ENCODE measurements around the gene PCDHB14. TPM values are rescaled to one million over a fixed set of nuclear protein-coding genes. Genes with fewer than 3 reads are reported as not detected.
"Not testable (repeated sequence)": the region's sequence is repeated elsewhere in the genome, so short reads cannot be mapped to it uniquely, and the experiment has no call there.

The PCDHB14 gene
- total RNA-seq, 1 experiment from 2014 or later = 2.4 TPM

GRCh38 chr5:141245250-141245717 lies 22.1 kb downstream of the PCDHB14 start, which contains the start of gene PCDHB15:
PCDHB15 (plus strand) TSS chr5:141245395; CDS start chr5:141245579, 184 bp downstream.
- H2BK5ac ChIP-seq (ENCODE audit: insufficient read length, low read length) = no peak within 1 kb of the TSS
- no peak within 1 kb of the TSS for H2BK12ac ChIP-seq (ENCODE audit: insufficient read length, low read depth, low read length)
- no peak within 1 kb of the TSS for H2BK120ac ChIP-seq (ENCODE audit: low read depth, low read length, poor library complexity, severe bottlenecking)
- H3K23ac ChIP-seq (ENCODE audit: insufficient read length, low read depth, low read length) = no peak within 1 kb of the TSS
- peaks cover 19 to 61% (median 32%) of the 10 kb centered on the region in 3 experiments for H3K36me3 Mint-ChIP-seq (ENCODE audit: insufficient read depth in 1 of 3, low read depth in 3 of 3)
- H3K14ac ChIP-seq (ENCODE audit: insufficient read depth, low read length) = peak within 1 kb of the TSS; percentile 68; the same call in 1 of the 2 replicates
- H3K79me2 ChIP-seq (ENCODE audit: insufficient read depth, low read length) = no peaks in the 10 kb centered on the region
- peak within 1 kb of the TSS in 2 of 3 experiments; percentile 52 to 80; a peak in 4 of 7 replicates for H3K27ac Mint-ChIP-seq
- no peak within 1 kb of the TSS for H2AK5ac ChIP-seq (ENCODE audit: insufficient read length, low read length)
- no peak within 1 kb of the TSS for H3T11ph ChIP-seq (ENCODE audit: low read length)
- peaks cover 0 to 13% of the 10 kb centered on the region in 2 experiments; a peak in 2 of 4 replicates for H3K4me1 Mint-ChIP-seq
- no peak within 1 kb of the TSS for H3K27ac ChIP-seq (ENCODE audit: insufficient read length, low read depth, low read length)
- peaks cover 5% of the 10 kb centered on the region for H3K9me3 ChIP-seq (ENCODE audit: control insufficient read depth, low read depth, low read length)
- no peaks in the 10 kb centered on the region for H3K4me1 ChIP-seq (ENCODE audit: insufficient read depth, low read length)
- peaks cover 4% of the 10 kb centered on the region for H3K23me2 ChIP-seq (ENCODE audit: insufficient read length, low read depth, low read length, poor library complexity, severe bottlenecking)
- H2BK15ac ChIP-seq (ENCODE audit: low read depth, low read length) = no peak within 1 kb of the TSS
- H3K4me2 ChIP-seq (ENCODE audit: insufficient read depth, insufficient read length, low read length) = peak within 1 kb of the TSS; percentile 53
- no peaks in the 10 kb centered on the region for H4K20me1 ChIP-seq (ENCODE audit: control insufficient read depth, insufficient read depth, insufficient read length)
- no peaks in the 10 kb centered on the region for H3K27me3 ChIP-seq (ENCODE audit: insufficient read depth, low read length)
- no peak within 1 kb of the TSS for H4K5ac ChIP-seq (ENCODE audit: insufficient read length, low read depth, low read length)
- H2AFZ ChIP-seq (ENCODE audit: low read length) = peak within 1 kb of the TSS; percentile 41
- H3K79me1 ChIP-seq (ENCODE audit: insufficient read depth, low read depth, low read length, poor library complexity, severe bottlenecking) = no peaks in the 10 kb centered on the region
- peak within 1 kb of the TSS; percentile 58 to 71; a peak in 4 of 5 replicates for H3K4me3 Mint-ChIP-seq
- no peak within 1 kb of the TSS for H3K9ac ChIP-seq (ENCODE audit: extremely low read depth, insufficient read length, low read length)
- no peaks in the 10 kb centered on the region for H3K27me3 Mint-ChIP-seq (ENCODE audit: low read depth)
- peaks cover 66 to 81% of the 10 kb centered on the region in 2 experiments for H3K9me3 Mint-ChIP-seq
- DNase-seq = peak; percentile 65
- TF ChIP-seq, protein P1, sequence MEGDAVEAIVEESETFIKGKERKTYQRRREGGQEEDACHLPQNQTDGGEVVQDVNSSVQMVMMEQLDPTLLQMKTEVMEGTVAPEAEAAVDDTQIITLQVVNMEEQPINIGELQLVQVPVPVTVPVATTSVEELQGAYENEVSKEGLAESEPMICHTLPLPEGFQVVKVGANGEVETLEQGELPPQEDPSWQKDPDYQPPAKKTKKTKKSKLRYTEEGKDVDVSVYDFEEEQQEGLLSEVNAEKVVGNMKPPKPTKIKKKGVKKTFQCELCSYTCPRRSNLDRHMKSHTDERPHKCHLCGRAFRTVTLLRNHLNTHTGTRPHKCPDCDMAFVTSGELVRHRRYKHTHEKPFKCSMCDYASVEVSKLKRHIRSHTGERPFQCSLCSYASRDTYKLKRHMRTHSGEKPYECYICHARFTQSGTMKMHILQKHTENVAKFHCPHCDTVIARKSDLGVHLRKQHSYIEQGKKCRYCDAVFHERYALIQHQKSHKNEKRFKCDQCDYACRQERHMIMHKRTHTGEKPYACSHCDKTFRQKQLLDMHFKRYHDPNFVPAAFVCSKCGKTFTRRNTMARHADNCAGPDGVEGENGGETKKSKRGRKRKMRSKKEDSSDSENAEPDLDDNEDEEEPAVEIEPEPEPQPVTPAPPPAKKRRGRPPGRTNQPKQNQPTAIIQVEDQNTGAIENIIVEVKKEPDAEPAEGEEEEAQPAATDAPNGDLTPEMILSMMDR (conservative IDR thresholded peaks at IDR 0.05) = peak; percentile 87
- no peak within 1 kb of the TSS for H3K4ac ChIP-seq (ENCODE audit: low read depth, low read length)
- no peak within 1 kb of the TSS for H4K91ac ChIP-seq (ENCODE audit: insufficient read length, low read depth, low read length)
- peak within 1 kb of the TSS; percentile 76 for H3K18ac ChIP-seq (ENCODE audit: insufficient read length, low read depth, low read length)
- no CpG with 5 or more reads among the region's 16 CpGs for WGBS (ENCODE audit: extremely low coverage, insufficient read length, low lambda C conversion rate)
- no peak within 1 kb of the TSS for H2BK20ac ChIP-seq (ENCODE audit: low read depth, low read length, poor library complexity, severe bottlenecking)
- no peak within 1 kb of the TSS for H3K56ac ChIP-seq (ENCODE audit: insufficient read length, low read depth, low read length)
- H4K8ac ChIP-seq (replicated peaks; ENCODE audit: insufficient read length, low read depth, low read length) = no peak within 1 kb of the TSS

DNA sequence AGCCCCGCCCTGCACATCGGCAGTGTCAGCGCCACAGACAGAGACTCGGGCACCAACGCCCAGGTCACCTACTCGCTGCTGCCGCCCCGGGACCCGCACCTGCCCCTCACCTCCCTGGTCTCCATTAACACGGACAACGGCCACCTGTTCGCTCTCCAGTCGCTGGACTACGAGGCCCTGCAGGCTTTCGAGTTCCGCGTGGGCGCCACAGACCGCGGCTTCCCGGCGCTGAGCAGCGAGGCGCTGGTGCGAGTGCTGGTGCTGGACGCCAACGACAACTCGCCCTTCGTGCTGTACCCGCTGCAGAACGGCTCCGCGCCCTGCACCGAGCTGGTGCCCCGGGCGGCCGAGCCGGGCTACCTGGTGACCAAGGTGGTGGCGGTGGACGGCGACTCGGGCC lies 23.8 kb downstream of the PCDHB14 start:
- not testable (repeated sequence) for H3K9ac ChIP-seq (ENCODE audit: extremely low read depth, insufficient read length, low read length); H3K9me3 ChIP-seq (ENCODE audit: control insufficient read depth, low read depth, low read length); H2BK20ac ChIP-seq (ENCODE audit: low read depth, low read length, poor library complexity, severe bottlenecking); H3K27me3 Mint-ChIP-seq (ENCODE audit: low read depth); DNase-seq; H3K27ac ChIP-seq (ENCODE audit: insufficient read length, low read depth, low read length); H2BK5ac ChIP-seq (ENCODE audit: insufficient read length, low read length); H3K4me2 ChIP-seq (ENCODE audit: insufficient read depth, insufficient read length, low read length); H3K4me1 ChIP-seq (ENCODE audit: insufficient read depth, low read length); H3T11ph ChIP-seq (ENCODE audit: low read length); H4K8ac ChIP-seq (replicated peaks; ENCODE audit: insufficient read length, low read depth, low read length); H3K27ac Mint-ChIP-seq; H2BK12ac ChIP-seq (ENCODE audit: insufficient read length, low read depth, low read length); H2BK120ac ChIP-seq (ENCODE audit: low read depth, low read length, poor library complexity, severe bottlenecking); H3K79me2 ChIP-seq (ENCODE audit: insufficient read depth, low read length); H3K23me2 ChIP-seq (ENCODE audit: insufficient read length, low read depth, low read length, poor library complexity, severe bottlenecking); H2BK15ac ChIP-seq (ENCODE audit: low read depth, low read length); H3K56ac ChIP-seq (ENCODE audit: insufficient read length, low read depth, low read length); H4K20me1 ChIP-seq (ENCODE audit: control insufficient read depth, insufficient read depth, insufficient read length); H3K27me3 ChIP-seq (ENCODE audit: insufficient read depth, low read length); H3K4me3 Mint-ChIP-seq; H3K14ac ChIP-seq (ENCODE audit: insufficient read depth, low read length); H4K5ac ChIP-seq (ENCODE audit: insufficient read length, low read depth, low read length); H3K18ac ChIP-seq (ENCODE audit: insufficient read length, low read depth, low read length); H4K91ac ChIP-seq (ENCODE audit: insufficient read length, low read depth, low read length); H3K23ac ChIP-seq (ENCODE audit: insufficient read length, low read depth, low read length); H2AFZ ChIP-seq (ENCODE audit: low read length); H3K4ac ChIP-seq (ENCODE audit: low read depth, low read length); H3K79me1 ChIP-seq (ENCODE audit: insufficient read depth, low read depth, low read length, poor library complexity, severe bottlenecking); H2AK5ac ChIP-seq (ENCODE audit: insufficient read length, low read length)
- Mint-ChIP-seq H3K4me1 (peaks cover 0 to 15% of the 10 kb centered on the region in 2 experiments; a peak in 2 of 4 replicates), H3K9me3 (peaks cover 61 to 76% of the 10 kb centered on the region in 2 experiments), H3K36me3 (ENCODE audit: insufficient read depth in 1 of 3, low read depth in 3 of 3) (peaks cover 19 to 59% (median 33%) of the 10 kb centered on the region in 3 experiments)
- no CpG with 5 or more reads among the region's 42 CpGs for WGBS (ENCODE audit: extremely low coverage, insufficient read length, low lambda C conversion rate)
